Measurements from ENCODE around the gene CEP112.

Gene CEP112

DNA sequence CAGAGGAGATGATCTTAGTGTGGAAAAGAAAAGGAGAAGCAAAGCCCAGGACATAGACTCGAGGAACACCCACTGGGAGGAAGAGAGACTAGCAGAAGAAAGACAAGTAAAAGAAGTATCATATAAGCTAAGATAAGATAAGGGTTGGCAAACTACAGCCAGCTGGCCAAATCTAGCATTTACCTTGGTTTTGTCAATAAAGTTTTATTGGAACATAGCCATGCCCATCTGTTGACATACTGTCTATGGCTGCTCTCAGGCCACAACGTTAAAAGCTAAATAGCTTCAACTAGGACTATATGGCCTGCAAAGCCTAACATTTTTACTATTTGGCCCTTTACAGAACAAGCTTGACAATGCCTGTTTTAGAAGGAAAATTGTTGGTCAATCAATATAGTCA, 464.1 kb downstream of the CEP112 start:
- TF ChIP-seq, protein P1, sequence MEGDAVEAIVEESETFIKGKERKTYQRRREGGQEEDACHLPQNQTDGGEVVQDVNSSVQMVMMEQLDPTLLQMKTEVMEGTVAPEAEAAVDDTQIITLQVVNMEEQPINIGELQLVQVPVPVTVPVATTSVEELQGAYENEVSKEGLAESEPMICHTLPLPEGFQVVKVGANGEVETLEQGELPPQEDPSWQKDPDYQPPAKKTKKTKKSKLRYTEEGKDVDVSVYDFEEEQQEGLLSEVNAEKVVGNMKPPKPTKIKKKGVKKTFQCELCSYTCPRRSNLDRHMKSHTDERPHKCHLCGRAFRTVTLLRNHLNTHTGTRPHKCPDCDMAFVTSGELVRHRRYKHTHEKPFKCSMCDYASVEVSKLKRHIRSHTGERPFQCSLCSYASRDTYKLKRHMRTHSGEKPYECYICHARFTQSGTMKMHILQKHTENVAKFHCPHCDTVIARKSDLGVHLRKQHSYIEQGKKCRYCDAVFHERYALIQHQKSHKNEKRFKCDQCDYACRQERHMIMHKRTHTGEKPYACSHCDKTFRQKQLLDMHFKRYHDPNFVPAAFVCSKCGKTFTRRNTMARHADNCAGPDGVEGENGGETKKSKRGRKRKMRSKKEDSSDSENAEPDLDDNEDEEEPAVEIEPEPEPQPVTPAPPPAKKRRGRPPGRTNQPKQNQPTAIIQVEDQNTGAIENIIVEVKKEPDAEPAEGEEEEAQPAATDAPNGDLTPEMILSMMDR (IDR thresholded peaks at IDR 0.05) = no peak
- Histone ChIP-seq H3K9me3 (peaks cover 0 to 3% (median 0%) of the 10 kb centered on the region in 3 donors), H3K27me3 (no peaks in the 10 kb centered on the region), H3K4me1 (peaks cover 0 to 27% (median 9%) of the 10 kb centered on the region in 4 donors), H3K4me3 (no peak overlapping the region), H3K36me3 (no peaks in the 10 kb centered on the region), H3K27ac (no peak overlapping the region)
- intact Hi-C loops (cut with DNase I; ENCODE audit: low total_unique reads) = no loop called here
- no peak for DNase-seq

DNA sequence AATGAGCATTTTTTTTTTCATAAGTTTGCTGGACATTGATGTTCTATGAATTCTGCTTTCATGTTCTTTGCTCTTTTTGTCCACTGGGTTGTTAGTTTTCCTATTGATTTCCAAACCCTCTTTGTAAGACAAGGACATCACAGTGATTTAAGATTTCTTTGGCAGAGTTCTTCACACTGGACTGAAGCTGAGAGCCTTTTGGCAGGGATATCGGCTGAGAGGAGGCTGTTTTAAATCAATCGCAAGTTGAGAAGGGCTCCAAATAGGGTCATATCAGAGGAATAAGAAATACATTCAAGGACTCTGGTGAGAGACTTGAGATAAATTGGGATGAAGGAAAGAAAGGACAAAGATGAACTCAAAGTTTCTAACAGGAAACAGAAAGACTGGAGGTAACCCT, 464.7 kb downstream of the CEP112 start:
- Histone ChIP-seq H3K27ac (no peak overlapping the region), H3K36me3 (no peaks in the 10 kb centered on the region), H3K4me1 (peaks cover 0 to 27% (median 9%) of the 10 kb centered on the region in 4 donors), H3K9me3 (peaks cover 0 to 2% (median 0%) of the 10 kb centered on the region in 3 donors), H3K27me3 (no peaks in the 10 kb centered on the region), H3K4me3 (no peak overlapping the region)
- TF ChIP-seq, protein P1 (IDR thresholded peaks at IDR 0.05) = no peak
- DNase-seq = no peak
- intact Hi-C loops (cut with DNase I; ENCODE audit: low total_unique reads) = no loop called here

- Histone ChIP-seq H3K27ac (no peak overlapping the region), H3K36me3 (no peaks in the 10 kb centered on the region), H3K4me1 (peaks cover 0 to 10% (median 8%) of the 10 kb centered on the region in 4 donors), H3K27me3 (no peaks in the 10 kb centered on the region), H3K4me3 (no peak overlapping the region), H3K9me3 (no peaks in the 10 kb centered on the region)
- intact Hi-C loops (cut with DNase I; ENCODE audit: low total_unique reads) = no loop called here
- TF ChIP-seq, protein P1 (IDR thresholded peaks at IDR 0.05) = no peak
- DNase-seq = no peak
Observed at GRCh38 chr17:65723431-65724151, 468.3 kb downstream of the CEP112 start.

- H3K4me3 ChIP-seq = no peak overlapping the region
- intact Hi-C loops (cut with DNase I; ENCODE audit: low total_unique reads) = no loop called here
- H3K36me3 ChIP-seq = no peaks in the 10 kb centered on the region
Observed at GRCh38 chr17:65718601-65719000, 473.3 kb downstream of the CEP112 start.

DNA sequence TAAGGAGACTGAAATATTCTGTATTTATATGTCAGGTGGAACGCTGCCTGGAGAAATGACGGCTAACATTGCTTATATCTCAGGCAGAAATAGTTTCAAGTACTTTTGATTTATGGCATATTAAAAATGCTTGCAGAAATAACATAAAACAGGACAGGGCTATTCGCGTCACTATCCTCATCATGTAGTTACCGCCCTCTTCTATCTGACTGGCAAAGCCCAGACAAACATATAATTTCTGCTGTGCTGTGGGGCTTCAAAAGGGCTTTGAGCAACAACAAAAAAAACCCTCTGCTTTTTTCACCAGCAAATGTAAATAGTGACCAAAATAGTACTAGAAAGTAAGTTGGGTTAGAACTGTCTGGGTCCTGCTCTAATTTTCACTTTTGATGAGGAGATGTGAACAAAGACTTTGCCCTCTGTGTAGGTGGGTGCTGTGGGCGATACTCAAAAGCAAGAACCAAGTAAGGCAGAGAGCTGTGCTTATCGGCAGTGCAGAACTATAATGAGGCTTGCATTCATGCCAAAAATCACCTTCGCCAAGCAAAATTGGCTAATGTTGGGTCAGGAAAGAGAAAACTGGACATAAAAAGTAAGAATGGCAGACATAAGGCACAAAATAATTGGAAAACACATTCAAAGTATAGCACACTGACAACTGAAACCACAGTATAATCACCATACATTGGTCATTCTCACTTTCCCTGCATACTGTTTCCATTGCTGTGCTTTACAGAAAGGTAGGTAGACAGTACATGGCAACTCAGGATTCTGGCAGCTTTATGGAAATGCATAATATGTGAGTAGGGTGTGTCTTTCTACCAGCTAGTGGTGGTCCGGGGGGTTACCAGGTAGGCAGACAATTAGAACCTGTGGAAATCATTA, 479.3 kb downstream of the CEP112 start:
- no peak for DNase-seq
- peak overlapping the region; percentile 18 to 25 for H3K4me3 ChIP-seq

More at GRCh38 chr17:65718601-65719000, 473.3 kb downstream of the CEP112 start:
- TF ChIP-seq, protein P1 (IDR thresholded peaks at IDR 0.05) = no peak
- H3K27ac ChIP-seq = no peak overlapping the region
- peaks cover 0 to 7% (median 5%) of the 10 kb centered on the region in 4 donors for H3K4me1 ChIP-seq
- no peaks in the 10 kb centered on the region for H3K27me3 ChIP-seq
- DNase-seq = no peak
- H3K9me3 ChIP-seq = no peaks in the 10 kb centered on the region

More for the DNA sequence above, 479.3 kb downstream of the CEP112 start:
- H3K9me3 ChIP-seq = no peaks in the 10 kb centered on the region
- no peaks in the 10 kb centered on the region for H3K36me3 ChIP-seq
- TF ChIP-seq, protein P1 (IDR thresholded peaks at IDR 0.05) = no peak
- peaks cover 0 to 10% (median 6%) of the 10 kb centered on the region in 4 donors for H3K4me1 ChIP-seq
- peak overlapping the region in 1 of 2 donors; percentile 7 for H3K27ac ChIP-seq
- intact Hi-C loops (cut with DNase I; ENCODE audit: low total_unique reads) = no loop called here
- H3K27me3 ChIP-seq = no peaks in the 10 kb centered on the region
